ENCODE data around the gene MYCBPAP. TPM values are rescaled to one million over a fixed set of nuclear protein-coding genes. Genes with fewer than 3 reads are reported as not detected.
A peak's percentile ranks its signal among the peaks of the same experiment; 100 is the strongest.

Gene MYCBPAP
- total RNA-seq, 1 experiment from 2014 or later, result 0.52 TPM

DNA sequence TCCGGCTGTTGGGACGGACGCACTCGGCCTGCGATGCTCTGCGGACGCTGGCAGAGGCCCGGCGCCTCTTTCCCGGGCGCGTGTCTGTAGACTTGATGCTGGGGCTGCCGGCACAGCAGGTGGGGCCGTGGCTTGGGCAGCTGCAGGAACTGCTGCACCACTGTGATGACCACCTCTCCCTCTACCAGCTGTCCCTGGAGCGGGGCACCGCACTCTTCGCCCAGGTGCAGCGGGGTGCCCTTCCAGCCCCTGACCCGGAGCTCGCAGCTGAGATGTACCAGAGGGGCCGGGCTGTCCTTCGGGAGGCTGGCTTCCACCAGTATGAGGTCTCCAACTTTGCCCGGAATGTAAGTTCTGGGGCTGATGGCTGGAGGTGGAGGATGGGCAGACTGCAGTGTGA lies 26.1 kb upstream of the MYCBPAP start:
- no peaks in the 10 kb centered on the region for H3K27me3 Mint-ChIP-seq (ENCODE audit: unreplicated experiment)
- no TSS peak for BruUV-seq (replicated peaks)
- H3K4me3 Mint-ChIP-seq (ENCODE audit: low read depth, unreplicated experiment), result no peak overlapping the region
- no peaks in the 10 kb centered on the region for H3K9me3 Mint-ChIP-seq (ENCODE audit: low read depth, unreplicated experiment)
- CTCF ChIA-PET, result interaction anchor here (1.4 to 1.7 kb wide), 2 partner anchors 60 to 144 kb away, joined by 3 to 8 read pairs; no protein-coding TSS in a partner anchor
- no peak overlapping the region for H3K27ac Mint-ChIP-seq (ENCODE audit: unreplicated experiment)
- peaks cover 45% of the 10 kb centered on the region for H3K4me1 Mint-ChIP-seq (ENCODE audit: low read depth, unreplicated experiment)
- TF ChIP-seq, protein P1, sequence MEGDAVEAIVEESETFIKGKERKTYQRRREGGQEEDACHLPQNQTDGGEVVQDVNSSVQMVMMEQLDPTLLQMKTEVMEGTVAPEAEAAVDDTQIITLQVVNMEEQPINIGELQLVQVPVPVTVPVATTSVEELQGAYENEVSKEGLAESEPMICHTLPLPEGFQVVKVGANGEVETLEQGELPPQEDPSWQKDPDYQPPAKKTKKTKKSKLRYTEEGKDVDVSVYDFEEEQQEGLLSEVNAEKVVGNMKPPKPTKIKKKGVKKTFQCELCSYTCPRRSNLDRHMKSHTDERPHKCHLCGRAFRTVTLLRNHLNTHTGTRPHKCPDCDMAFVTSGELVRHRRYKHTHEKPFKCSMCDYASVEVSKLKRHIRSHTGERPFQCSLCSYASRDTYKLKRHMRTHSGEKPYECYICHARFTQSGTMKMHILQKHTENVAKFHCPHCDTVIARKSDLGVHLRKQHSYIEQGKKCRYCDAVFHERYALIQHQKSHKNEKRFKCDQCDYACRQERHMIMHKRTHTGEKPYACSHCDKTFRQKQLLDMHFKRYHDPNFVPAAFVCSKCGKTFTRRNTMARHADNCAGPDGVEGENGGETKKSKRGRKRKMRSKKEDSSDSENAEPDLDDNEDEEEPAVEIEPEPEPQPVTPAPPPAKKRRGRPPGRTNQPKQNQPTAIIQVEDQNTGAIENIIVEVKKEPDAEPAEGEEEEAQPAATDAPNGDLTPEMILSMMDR (IDR thresholded peaks at IDR 0.05; ENCODE audit: unreplicated experiment), result no peak
- intact Hi-C loops (cut with micrococcal nuclease; ENCODE audit: unreplicated experiment), result loop anchor here (1.0 to 2.0 kb wide), 6 partner anchors 19 to 359 kb away; partner anchors contain the start of gene EPN3
- peaks cover 40% of the 10 kb centered on the region for H3K36me3 Mint-ChIP-seq (ENCODE audit: insufficient read depth, unreplicated experiment)
- no peak for DNase-seq

GRCh38 chr17:50482516-50482915 lies 25.7 kb upstream of the MYCBPAP start:
- Mint-ChIP-seq H3K9me3 (ENCODE audit: low read depth, unreplicated experiment) (no peaks in the 10 kb centered on the region), H3K4me3 (ENCODE audit: low read depth, unreplicated experiment) (no peak overlapping the region), H3K4me1 (ENCODE audit: low read depth, unreplicated experiment) (peaks cover 45% of the 10 kb centered on the region), H3K27ac (ENCODE audit: unreplicated experiment) (no peak overlapping the region), H3K36me3 (ENCODE audit: insufficient read depth, unreplicated experiment) (peaks cover 40% of the 10 kb centered on the region), H3K27me3 (ENCODE audit: unreplicated experiment) (no peaks in the 10 kb centered on the region)
- TF ChIP-seq, protein P1 (IDR thresholded peaks at IDR 0.05; ENCODE audit: unreplicated experiment), result peak; percentile 99
- CTCF ChIA-PET, result interaction anchor here (1.3 to 1.7 kb wide), 3 partner anchors 59 to 144 kb away, joined by 3 to 8 read pairs (median 3); no protein-coding TSS in a partner anchor
- intact Hi-C loops (cut with micrococcal nuclease; ENCODE audit: unreplicated experiment), result loop anchor here (1.0 to 2.0 kb wide), 6 partner anchors 18 to 359 kb away; partner anchors contain the start of gene EPN3
- DNase-seq, result peak; percentile 99
- no TSS peak for BruUV-seq (replicated peaks)

DNA sequence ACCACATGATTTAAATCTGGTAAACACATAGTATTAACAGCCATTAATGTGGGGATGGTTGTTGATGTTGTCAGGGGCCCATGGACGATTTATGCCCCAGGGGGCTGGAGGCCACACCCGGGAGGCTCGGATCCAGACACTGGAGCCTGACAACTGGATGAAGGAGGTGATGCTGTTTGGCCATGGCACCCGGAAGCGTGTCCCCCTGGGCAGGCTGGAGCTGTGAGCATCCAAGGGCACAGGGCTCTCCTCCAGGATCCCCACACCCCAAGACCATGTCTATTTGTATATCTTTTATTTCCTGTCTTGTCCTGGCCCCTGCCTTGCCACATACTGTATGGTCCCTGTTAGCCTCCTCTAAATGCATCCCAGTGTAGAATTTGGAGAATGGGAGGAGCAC lies 25.0 kb upstream of the MYCBPAP start:
- Mint-ChIP-seq H3K36me3 (ENCODE audit: insufficient read depth, unreplicated experiment) (peaks cover 34% of the 10 kb centered on the region), H3K4me1 (ENCODE audit: low read depth, unreplicated experiment) (peaks cover 39% of the 10 kb centered on the region), H3K27me3 (ENCODE audit: unreplicated experiment) (no peaks in the 10 kb centered on the region), H3K27ac (ENCODE audit: unreplicated experiment) (no peak overlapping the region), H3K9me3 (ENCODE audit: low read depth, unreplicated experiment) (no peaks in the 10 kb centered on the region), H3K4me3 (ENCODE audit: low read depth, unreplicated experiment) (no peak overlapping the region)
- TF ChIP-seq, protein P1 (IDR thresholded peaks at IDR 0.05; ENCODE audit: unreplicated experiment), result no peak
- CTCF ChIA-PET, result interaction anchor here (0.6 to 1.7 kb wide), 3 partner anchors 32 to 68 kb away, joined by 3 to 8 read pairs (median 8); no protein-coding TSS in a partner anchor
- BruUV-seq (replicated peaks), result no TSS peak
- intact Hi-C loops (cut with micrococcal nuclease; ENCODE audit: unreplicated experiment), result loop anchor here (2.0 kb wide), 3 partner anchors 18 to 210 kb away; no protein-coding TSS in a partner anchor
- no peak for DNase-seq

- peaks cover 30% of the 10 kb centered on the region for H3K4me1 Mint-ChIP-seq (ENCODE audit: low read depth, unreplicated experiment)
- CTCF ChIA-PET, result interaction anchor here (1.0 to 1.3 kb wide), 2 partner anchors 17 to 58 kb away, joined by 3 read pairs; no protein-coding TSS in a partner anchor
- no peak overlapping the region for H3K4me3 Mint-ChIP-seq (ENCODE audit: low read depth, unreplicated experiment)
- no peaks in the 10 kb centered on the region for H3K9me3 Mint-ChIP-seq (ENCODE audit: low read depth, unreplicated experiment)
- intact Hi-C loops (cut with micrococcal nuclease; ENCODE audit: unreplicated experiment), result no loop called here
- no peaks in the 10 kb centered on the region for H3K27me3 Mint-ChIP-seq (ENCODE audit: unreplicated experiment)
- TF ChIP-seq, protein P1 (IDR thresholded peaks at IDR 0.05; ENCODE audit: unreplicated experiment), result no peak
- peaks cover 21% of the 10 kb centered on the region for H3K36me3 Mint-ChIP-seq (ENCODE audit: insufficient read depth, unreplicated experiment)
- H3K27ac Mint-ChIP-seq (ENCODE audit: unreplicated experiment), result no peak overlapping the region
- DNase-seq, result no peak
- BruUV-seq (replicated peaks), result no TSS peak
Observed at GRCh38 chr17:50484386-50485155, 23.7 kb upstream of the MYCBPAP start.
